GM10248 (cell line): ENCODE measurements around the gene SYCE1L.
A peak's percentile ranks its signal among the peaks of the same experiment; 100 is the strongest.

Experiments
- CTCF ChIA-PET: fragments of 300-600 bp; sonication (Branson Sonifier 250); formaldehyde crosslinking; extraction: SDS; loops from one replicate; lab custom pipeline; 2021; ENCODE audit warnings: antibody characterized with exemption; lab: Yijun Ruan, JAX
- POLR2A ChIA-PET: fragments of 350-650 bp; sonication (Branson Sonifier 250); formaldehyde crosslinking; extraction: SDS; loops from one replicate; lab custom pipeline; 2020; ENCODE audit warnings: antibody characterized with exemption; lab: Yijun Ruan, JAX
- DNase-seq: peaks from one replicate; pipeline ENCODE4 v3.0.0; 2012; ENCODE audit errors: extremely low spot score
- TF ChIP-seq, protein P1 (sequence below): IDR thresholded peaks from 2 replicates; pipeline ENCODE4 v1.5.1; 2012; ENCODE audit warnings: mild to moderate bottlenecking, low read depth; ENCODE audit errors: extremely low read depth, missing control alignments, control extremely low read depth

Gene SYCE1L

DNA sequence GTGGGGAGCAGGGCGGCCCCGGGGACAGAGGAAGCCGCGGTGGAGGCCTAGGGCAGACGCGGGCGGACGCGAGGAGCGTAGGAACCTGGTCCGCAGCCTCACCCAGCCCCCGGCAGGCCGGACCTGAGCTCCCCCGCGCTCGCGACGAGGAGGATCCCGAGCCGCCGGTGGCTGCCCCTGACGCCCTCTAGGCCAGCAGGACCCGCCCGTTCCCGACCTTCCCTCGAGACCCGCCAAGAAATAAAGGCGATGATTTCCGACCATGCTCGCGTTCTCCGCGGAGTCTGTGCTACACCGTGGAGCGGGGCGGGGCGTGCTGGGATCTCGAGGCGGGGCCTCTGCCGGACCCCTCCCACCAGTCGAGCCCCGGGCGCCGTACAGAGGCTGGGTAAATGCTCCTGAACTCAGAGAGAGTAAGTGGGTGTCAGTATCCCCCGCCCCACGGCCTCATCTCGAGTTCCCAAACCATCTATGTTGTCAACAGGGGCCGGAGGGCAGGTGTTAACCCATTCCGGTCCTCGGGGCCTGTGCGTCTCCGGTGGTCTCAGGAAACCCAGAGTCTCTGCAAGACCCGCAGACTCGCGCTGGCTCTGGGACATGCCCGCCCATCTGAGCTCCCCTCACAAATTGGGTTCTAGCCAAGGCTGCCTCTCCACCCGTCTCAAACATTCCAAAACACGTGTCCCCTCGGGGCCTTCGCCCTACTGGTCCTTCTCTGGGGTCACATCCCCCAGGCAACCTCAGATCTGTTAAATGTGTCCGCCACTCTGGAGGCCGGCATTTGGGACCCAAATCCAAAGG, 13.7 kb downstream of the SYCE1L start:
- ChIA-PET CTCF (interaction anchor here (1.0 to 2.4 kb wide), 4 partner anchors 10 to 371 kb away, joined by 3 to 6 read pairs (median 4); no protein-coding TSS in a partner anchor), POLR2A (no interaction called here)
- TF ChIP-seq, protein P1, sequence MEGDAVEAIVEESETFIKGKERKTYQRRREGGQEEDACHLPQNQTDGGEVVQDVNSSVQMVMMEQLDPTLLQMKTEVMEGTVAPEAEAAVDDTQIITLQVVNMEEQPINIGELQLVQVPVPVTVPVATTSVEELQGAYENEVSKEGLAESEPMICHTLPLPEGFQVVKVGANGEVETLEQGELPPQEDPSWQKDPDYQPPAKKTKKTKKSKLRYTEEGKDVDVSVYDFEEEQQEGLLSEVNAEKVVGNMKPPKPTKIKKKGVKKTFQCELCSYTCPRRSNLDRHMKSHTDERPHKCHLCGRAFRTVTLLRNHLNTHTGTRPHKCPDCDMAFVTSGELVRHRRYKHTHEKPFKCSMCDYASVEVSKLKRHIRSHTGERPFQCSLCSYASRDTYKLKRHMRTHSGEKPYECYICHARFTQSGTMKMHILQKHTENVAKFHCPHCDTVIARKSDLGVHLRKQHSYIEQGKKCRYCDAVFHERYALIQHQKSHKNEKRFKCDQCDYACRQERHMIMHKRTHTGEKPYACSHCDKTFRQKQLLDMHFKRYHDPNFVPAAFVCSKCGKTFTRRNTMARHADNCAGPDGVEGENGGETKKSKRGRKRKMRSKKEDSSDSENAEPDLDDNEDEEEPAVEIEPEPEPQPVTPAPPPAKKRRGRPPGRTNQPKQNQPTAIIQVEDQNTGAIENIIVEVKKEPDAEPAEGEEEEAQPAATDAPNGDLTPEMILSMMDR: no peak
- peak; percentile 80 for DNase-seq

DNA sequence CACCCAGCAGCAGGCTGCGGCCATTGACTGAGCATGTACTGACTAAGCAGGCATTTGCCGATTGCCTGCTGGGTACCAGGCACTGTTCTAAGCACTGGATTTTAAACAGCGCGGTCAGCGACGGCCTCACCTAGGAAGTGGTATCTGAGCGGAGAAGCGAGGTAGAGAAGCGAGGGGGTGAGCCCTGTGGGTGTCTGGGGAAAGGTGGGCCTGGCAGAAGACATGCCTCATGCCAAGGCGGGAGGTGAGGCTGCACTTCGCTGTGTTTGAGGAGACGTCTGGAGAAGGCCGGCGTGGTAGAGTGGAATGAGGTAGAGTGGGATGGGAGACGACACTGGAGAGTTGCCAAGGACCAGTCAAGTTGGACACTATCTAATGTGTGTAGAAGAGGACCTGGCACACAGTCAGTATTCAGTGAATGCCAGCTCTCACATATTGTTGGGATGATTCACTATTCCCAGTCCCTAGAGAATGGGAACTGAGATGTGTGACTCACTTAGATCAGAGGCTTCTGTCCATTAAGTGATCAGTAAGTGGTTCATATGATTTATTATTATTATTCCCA, 14.4 kb downstream of the SYCE1L start:
- POLR2A ChIA-PET: no interaction called here
- CTCF ChIA-PET: interaction anchor here (2.4 kb wide), 1 partner anchor 9 kb away, joined by 6 read pairs; no protein-coding TSS in a partner anchor
- no peak for DNase-seq
- TF ChIP-seq, protein P1: no peak

DNA sequence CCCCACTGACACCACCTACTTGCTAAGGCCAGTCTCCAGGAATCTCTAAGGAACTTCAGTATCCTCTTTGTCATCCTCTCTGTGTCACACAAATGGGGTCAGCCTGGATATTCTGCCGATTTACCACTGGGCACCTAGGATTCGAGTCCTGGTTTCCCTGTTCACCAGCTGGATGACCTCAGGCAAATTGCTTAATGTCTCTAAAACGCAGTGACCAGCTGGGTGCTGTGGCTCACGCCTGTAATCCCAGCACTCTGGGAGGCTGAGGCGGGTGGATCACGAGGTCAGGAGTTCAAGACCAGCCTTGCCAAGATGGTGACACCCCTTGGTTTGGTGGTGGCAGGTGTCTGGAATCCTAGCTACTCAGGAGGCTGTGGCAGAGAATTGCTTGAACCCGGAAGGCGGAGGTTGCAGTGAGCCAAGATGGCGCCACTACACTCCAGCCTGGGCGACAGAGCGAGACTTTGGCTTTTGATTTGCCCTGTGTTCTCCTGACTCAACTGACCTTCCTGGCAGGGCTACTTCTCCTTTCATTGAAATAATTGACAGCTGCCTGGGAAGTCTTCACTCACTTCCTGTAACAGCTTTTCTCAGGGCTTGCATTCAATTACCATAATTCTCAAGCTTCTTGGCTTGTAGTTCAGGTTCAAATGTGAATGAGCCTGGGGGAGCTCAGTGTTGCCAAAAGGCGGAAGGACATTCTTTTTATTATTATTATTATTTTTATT, 15.4 kb downstream of the SYCE1L start:
- ChIA-PET CTCF (interaction anchor here (0.6 to 1.5 kb wide), 2 partner anchors 9 to 370 kb away, joined by 4 to 7 read pairs; no protein-coding TSS in a partner anchor), POLR2A (no interaction called here)
- TF ChIP-seq, protein P1: no peak
- DNase-seq: no peak

DNA sequence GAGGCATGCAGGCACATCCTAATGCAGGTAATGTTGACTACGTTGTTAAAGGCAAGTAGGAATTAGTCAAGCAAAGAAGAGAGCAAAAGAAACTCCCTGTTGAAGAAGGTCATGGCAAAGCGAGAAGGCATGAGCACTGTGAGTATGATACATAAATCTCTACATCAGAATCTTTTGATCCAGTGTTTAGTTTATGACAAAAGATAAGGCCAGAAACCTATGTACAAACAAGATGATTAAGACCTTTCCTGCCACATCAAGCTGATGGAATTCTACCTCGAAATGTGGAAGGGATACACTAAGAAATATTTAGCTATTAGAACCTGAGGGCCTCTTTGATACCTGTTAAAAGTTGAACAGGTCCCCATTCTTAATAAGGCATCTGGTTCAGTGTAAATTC, 20.2 kb downstream of the SYCE1L start:
- DNase-seq: no peak
- ChIA-PET CTCF (no interaction called here), POLR2A (no interaction called here)
- TF ChIP-seq, protein P1: no peak

DNA sequence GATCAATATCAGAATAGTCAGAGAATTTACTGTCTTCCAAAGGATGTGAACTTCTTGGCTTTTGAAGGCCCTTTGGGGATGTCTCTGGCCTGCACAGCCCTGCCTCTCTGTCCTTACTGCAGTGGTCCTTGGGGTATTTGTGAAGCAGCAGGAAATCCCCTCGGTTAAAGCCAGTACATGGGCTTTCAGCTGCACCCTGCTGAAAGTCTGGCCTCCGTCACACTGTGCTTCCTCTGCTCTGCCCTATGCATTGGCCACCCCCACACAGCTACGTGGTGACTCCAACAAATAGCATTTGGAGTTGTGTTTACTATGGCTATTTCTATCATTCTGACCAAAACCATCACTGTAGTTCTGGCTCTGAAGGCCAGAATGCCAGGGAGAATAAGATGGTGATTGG, 21.2 kb downstream of the SYCE1L start:
- ChIA-PET CTCF (interaction anchor here (0.8 to 0.9 kb wide), 3 partner anchors 9 to 364 kb away, joined by 3 read pairs; no protein-coding TSS in a partner anchor), POLR2A (no interaction called here)
- TF ChIP-seq, protein P1: no peak
- DNase-seq: peak; percentile 39

DNA sequence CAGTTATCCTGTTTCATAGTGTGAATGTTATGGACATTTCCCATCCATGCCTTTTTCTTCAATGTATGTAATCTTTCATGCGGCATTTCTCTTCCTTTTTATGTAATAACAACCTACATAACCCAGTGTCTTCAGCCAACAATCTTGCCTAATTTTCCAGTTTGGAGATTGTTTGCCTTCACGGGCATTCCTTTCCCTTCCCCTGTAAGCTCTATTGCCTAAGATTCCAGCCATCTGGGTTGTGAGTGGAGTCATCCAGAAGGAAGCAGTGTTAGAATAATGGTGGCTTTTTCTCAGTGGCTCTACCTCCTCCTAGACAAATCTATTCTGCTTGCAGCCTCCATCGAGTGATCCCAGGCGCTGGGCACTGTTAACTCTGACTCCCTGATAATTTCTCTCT, 22.3 kb downstream of the SYCE1L start:
- TF ChIP-seq, protein P1: no peak
- DNase-seq: no peak
- POLR2A ChIA-PET: no interaction called here
- CTCF ChIA-PET: interaction anchor here (1.2 to 1.5 kb wide), 3 partner anchors 9 to 362 kb away, joined by 3 to 6 read pairs (median 4); no protein-coding TSS in a partner anchor
